ENCODE measurements around the gene FBXO8.

- no peak for TF ChIP-seq CTCF (conservative IDR thresholded peaks at IDR 0.05; ENCODE audit: low read length)
- no peak for TF ChIP-seq EZH2phosphoT487 (IDR thresholded peaks at IDR 0.05; ENCODE audit: borderline replicate concordance, low read depth, low read length)
Observed at GRCh38 chr4:174214101-174214878, 69.2 kb downstream of the FBXO8 start.

All from OCI-LY7 (cell line).